Neural progenitor cell (in vitro differentiated cells): ENCODE results near the gene ADGRD1. TPM values are rescaled to one million over a fixed set of nuclear protein-coding genes. Genes with fewer than 3 reads are reported as not detected.

Experiments used
- DNase-seq: peaks from one replicate; pipeline ENCODE4 v3.0.0-alpha.2; 2016; ENCODE audit warnings: low spot score
- H2AFZ ChIP-seq: fragments of 200-600 bp; sonication (generic); replicated peaks from 2 replicates; pipeline ENCODE4 v1.6.1; 2016; ENCODE audit warnings: antibody characterized with exemption
- H3F3A ChIP-seq: fragments of 200-600 bp; sonication (generic); 2 replicates; pipeline ENCODE4 v1.6.1; 2016; ENCODE audit warnings: antibody characterized with exemption, low read depth
- H3K27ac ChIP-seq: fragments of 200-600 bp; sonication (generic); 2 replicates; pipeline ENCODE4 v1.5.1; 2016; ENCODE audit warnings: mild to moderate bottlenecking
- H3K27me3 ChIP-seq: fragments of 200-600 bp; sonication (generic); 2 replicates; pipeline ENCODE4 v1.6.1; 2016; ENCODE audit warnings: mild to moderate bottlenecking, moderate library complexity
- H3K36me3 ChIP-seq: fragments of 200-600 bp; sonication (generic); 2 replicates; pipeline ENCODE4 v1.5.1; 2016
- H3K4me1 ChIP-seq: fragments of 200-600 bp; sonication (generic); 2 replicates; pipeline ENCODE4 v1.6.1; 2016; ENCODE audit warnings: mixed run types
- H3K4me2 ChIP-seq: fragments of 200-600 bp; sonication (generic); 2 replicates; pipeline ENCODE4 v1.6.1; 2016
- H3K4me3 ChIP-seq: fragments of 200-600 bp; sonication (generic); 2 replicates; pipeline ENCODE4 v1.5.1; 2016
- H3K79me2 ChIP-seq: fragments of 200-600 bp; sonication (generic); 2 replicates; pipeline ENCODE4 v1.6.1; 2016; ENCODE audit warnings: low read depth
- H3K9ac ChIP-seq: fragments of 200-600 bp; sonication (generic); 2 replicates; pipeline ENCODE4 v1.6.1; 2016
- H3K9me3 ChIP-seq: fragments of 200-600 bp; sonication (generic); 2 replicates; pipeline ENCODE4 v1.5.1; 2016; ENCODE audit warnings: low read depth
- H4K20me1 ChIP-seq: fragments of 200-600 bp; sonication (generic); 2 replicates; pipeline ENCODE4 v1.6.1; 2016; ENCODE audit warnings: low read depth
- H3K27ac Mint-ChIP-seq: 3 replicates; pipeline ENCODE4 v1.8.0; 2021; ENCODE audit warnings: mixed read lengths
- H3K27me3 Mint-ChIP-seq: 2 replicates; pipeline ENCODE4 v1.8.0; 2022; ENCODE audit warnings: low read depth, mild to moderate bottlenecking, inconsistent platforms, moderate library complexity, mixed read lengths; ENCODE audit not compliant: insufficient read depth
- H3K36me3 Mint-ChIP-seq: 3 replicates; pipeline ENCODE4 v1.8.0; 2021; ENCODE audit warnings: mixed read lengths
- H3K4me1 Mint-ChIP-seq: 3 replicates; pipeline ENCODE4 v1.8.0; 2021; ENCODE audit warnings: mixed read lengths
- H3K4me3 Mint-ChIP-seq: 3 replicates; pipeline ENCODE4 v1.8.0; 2021; ENCODE audit warnings: mild to moderate bottlenecking, moderate library complexity, mixed read lengths
- H3K9me3 Mint-ChIP-seq: 3 replicates; pipeline ENCODE4 v1.8.0; 2020; ENCODE audit warnings: mixed read lengths
- CTCF ChIP-seq: fragments of 200-600 bp; sonication (generic); IDR thresholded peaks from 2 replicates; pipeline ENCODE4 v1.5.1; 2017; ENCODE audit warnings: antibody characterized with exemption, mild to moderate bottlenecking
- EZH2 ChIP-seq: fragments of 200-600 bp; sonication (generic); IDR thresholded peaks from 2 replicates; pipeline ENCODE4 v1.6.1; 2017; ENCODE audit warnings: antibody characterized with exemption, mild to moderate bottlenecking, moderate library complexity
- EZH2phosphoT487 ChIP-seq: fragments of 200-600 bp; sonication (generic); IDR thresholded peaks from 2 replicates; pipeline ENCODE4 v1.6.1; 2017; ENCODE audit warnings: antibody characterized with exemption
- total RNA-seq: library from RNA; depleted of rRNA; stranded (reverse); fragments of >200 nt; gene quantifications from 2 replicates; pipeline ENCODE4 v1.2.3, GENCODE V29; 2015; ENCODE audit warnings: low replicate concordance

ADGRD1 gene
- total RNA-seq, 1 donor from 2014 or later = not detected

GRCh38 chr12:131091976-131092691 is 138.4 kb downstream of the ADGRD1 start:
- DNase-seq = no peak
- H3K4me2 ChIP-seq = no peak overlapping the region
- TF ChIP-seq CTCF = no peak
- TF ChIP-seq EZH2phosphoT487 = no peak
- no peak for TF ChIP-seq EZH2

GRCh38 chr12:131092901-131093603 is 139.3 kb downstream of the ADGRD1 start:
- Mint-ChIP-seq H3K27ac (no peak overlapping the region), H3K4me1 (peaks cover 5% of the 10 kb centered on the region), H3K36me3 (no peaks in the 10 kb centered on the region), H3K27me3 (peaks cover 4% of the 10 kb centered on the region), H3K4me3 (no peak overlapping the region), H3K9me3 (no peaks in the 10 kb centered on the region)
- no peak overlapping the region for H3K9ac ChIP-seq
- DNase-seq = no peak
- no peaks in the 10 kb centered on the region for H3K27me3 ChIP-seq
- H3K27ac ChIP-seq = no peak overlapping the region
- no peaks in the 10 kb centered on the region for H3K9me3 ChIP-seq
- no peak overlapping the region for H3K4me3 ChIP-seq
- H3F3A ChIP-seq = no peaks in the 10 kb centered on the region
- no peaks in the 10 kb centered on the region for H3K4me1 ChIP-seq
- no peak overlapping the region for H2AFZ ChIP-seq
- no peak overlapping the region for H3K4me2 ChIP-seq
- no peaks in the 10 kb centered on the region for H3K79me2 ChIP-seq
- no peaks in the 10 kb centered on the region for H3K36me3 ChIP-seq
- H4K20me1 ChIP-seq = no peaks in the 10 kb centered on the region
- no peak for TF ChIP-seq EZH2
- no peak for TF ChIP-seq CTCF
- TF ChIP-seq EZH2phosphoT487 = no peak

More at GRCh38 chr12:131091976-131092691, 138.4 kb downstream of the ADGRD1 start:
- Mint-ChIP-seq H3K27me3 (peaks cover 4% of the 10 kb centered on the region), H3K36me3 (no peaks in the 10 kb centered on the region), H3K4me3 (no peak overlapping the region), H3K4me1 (peaks cover 5% of the 10 kb centered on the region), H3K9me3 (no peaks in the 10 kb centered on the region), H3K27ac (no peak overlapping the region)
- no peak overlapping the region for H2AFZ ChIP-seq
- H3K36me3 ChIP-seq = no peaks in the 10 kb centered on the region
- no peaks in the 10 kb centered on the region for H3K4me1 ChIP-seq
- H3F3A ChIP-seq = no peaks in the 10 kb centered on the region
- H4K20me1 ChIP-seq = no peaks in the 10 kb centered on the region
- H3K79me2 ChIP-seq = no peaks in the 10 kb centered on the region
- no peak overlapping the region for H3K27ac ChIP-seq
- H3K9ac ChIP-seq = no peak overlapping the region
- H3K9me3 ChIP-seq = no peaks in the 10 kb centered on the region
- no peaks in the 10 kb centered on the region for H3K27me3 ChIP-seq
- no peak overlapping the region for H3K4me3 ChIP-seq

GRCh38 chr12:131093604-131093955 is 139.9 kb downstream of the ADGRD1 start:
- Histone ChIP-seq H3F3A (no peaks in the 10 kb centered on the region), H2AFZ (no peak overlapping the region), H3K27me3 (no peaks in the 10 kb centered on the region), H3K4me3 (no peak overlapping the region), H3K79me2 (no peaks in the 10 kb centered on the region), H3K4me2 (no peak overlapping the region), H3K9ac (no peak overlapping the region), H3K4me1 (no peaks in the 10 kb centered on the region), H3K36me3 (no peaks in the 10 kb centered on the region), H4K20me1 (no peaks in the 10 kb centered on the region), H3K27ac (no peak overlapping the region), H3K9me3 (no peaks in the 10 kb centered on the region)
- Mint-ChIP-seq H3K9me3 (no peaks in the 10 kb centered on the region), H3K4me3 (no peak overlapping the region), H3K27me3 (peaks cover 2% of the 10 kb centered on the region), H3K4me1 (peaks cover 5% of the 10 kb centered on the region), H3K27ac (no peak overlapping the region), H3K36me3 (no peaks in the 10 kb centered on the region)
- DNase-seq = no peak
- TF ChIP-seq EZH2 = no peak
- no peak for TF ChIP-seq CTCF
- TF ChIP-seq EZH2phosphoT487 = no peak
